HG03196 (cell line): ENCODE measurements around the gene SLC50A1.

Experiments used
- ATAC-seq: cut with Tn5 transposase; IDR thresholded peaks from one replicate; pipeline ENCODE4 v1.9.1; 2021; ENCODE audit not compliant: unreplicated experiment

Gene SLC50A1

GRCh38 chr1:155135415-155136028 is at the start of gene SLC50A1:
Gene SLC50A1 (plus strand): TSS chr1:155135852. CDS start chr1:155135912, 60 bp downstream.
- peak; percentile 66 for ATAC-seq

- peak; percentile 21 for ATAC-seq
These were observed 49.4 kb upstream of the SLC50A1 start for GRCh38 chr1:155086128-155086741.

GRCh38 chr1:155086856-155087535 is 48.7 kb upstream of the SLC50A1 start:
- no peak for ATAC-seq

GRCh38 chr1:155091071-155092051 is 44.3 kb upstream of the SLC50A1 start:
- no peak for ATAC-seq

- no peak for ATAC-seq
These were observed 43.5 kb upstream of the SLC50A1 start for GRCh38 chr1:155092131-155092530.

GRCh38 chr1:155092641-155093040 is 43.0 kb upstream of the SLC50A1 start:
- no peak for ATAC-seq

GRCh38 chr1:155093911-155094621 is 41.6 kb upstream of the SLC50A1 start:
- ATAC-seq = no peak

GRCh38 chr1:155094622-155094948 is 41.1 kb upstream of the SLC50A1 start:
- no peak for ATAC-seq

- no peak for ATAC-seq
These were observed 36.3 kb upstream of the SLC50A1 start for GRCh38 chr1:155099331-155099730.

GRCh38 chr1:155103325-155103724 is 32.3 kb upstream of the SLC50A1 start:
- no peak for ATAC-seq

GRCh38 chr1:155104605-155105534 is 30.8 kb upstream of the SLC50A1 start:
- ATAC-seq = no peak

GRCh38 chr1:155105604-155106011 is 30.0 kb upstream of the SLC50A1 start:
- no peak for ATAC-seq

- no peak for ATAC-seq
These were observed 28.8 kb upstream of the SLC50A1 start for GRCh38 chr1:155106862-155107261.

GRCh38 chr1:155107309-155108264 is 28.1 kb upstream of the SLC50A1 start:
- no peak for ATAC-seq

GRCh38 chr1:155108296-155108695 is 27.4 kb upstream of the SLC50A1 start:
- ATAC-seq = no peak

- no peak for ATAC-seq
These were observed 25.3 kb upstream of the SLC50A1 start for GRCh38 chr1:155110381-155110780.

GRCh38 chr1:155110826-155111225 is 24.8 kb upstream of the SLC50A1 start:
- ATAC-seq = no peak

GRCh38 chr1:155113450-155113980 is 22.1 kb upstream of the SLC50A1 start:
- no peak for ATAC-seq
